Ascending aorta (tissue), 2 donors: ENCODE measurements around the gene C10orf71. TPM values are rescaled to one million over a fixed set of nuclear protein-coding genes. Genes with fewer than 3 reads are reported as not detected.

Experiments used
- DNase-seq, 2 donors: peaks; one replicate each; pipeline ENCODE4 v3.0.0-alpha.2; 2019; ENCODE audit warnings: low spot score in 2 of 2
- H3K27ac ChIP-seq, 2 donors: fragments of 200-600 bp; sonication (generic); one replicate each; pipeline ENCODE4 v1.5.1; 2016 to 2017; ENCODE audit warnings: mild to moderate bottlenecking in 1 of 2
- H3K27me3 ChIP-seq: fragments of 200-600 bp; sonication (generic); one replicate; pipeline ENCODE4 v1.5.1; 2017
- H3K36me3 ChIP-seq, 2 donors: fragments of 200-600 bp; sonication (generic); one replicate each; pipeline ENCODE4 v1.5.1; 2016
- H3K4me1 ChIP-seq, 2 donors: fragments of 200-600 bp; sonication (generic); one replicate each; pipeline ENCODE4 v1.5.1; 2016 to 2017; ENCODE audit warnings: mild to moderate bottlenecking in 1 of 2
- H3K4me3 ChIP-seq, 2 donors: fragments of 200-600 bp; sonication (generic); one replicate each; pipeline ENCODE4 v1.5.1; 2016 to 2017; ENCODE audit warnings: mild to moderate bottlenecking in 1 of 2
- H3K9me3 ChIP-seq, 2 donors: fragments of 200-600 bp; sonication (generic); one replicate each; pipeline ENCODE4 v1.5.1; 2016
- CTCF ChIP-seq, 3 experiments: fragments of 200-600 bp in 2 of 3; fragments of 450-650 bp in 1 of 3; sonication (generic) in 2 of 3; IDR thresholded peaks; one replicate each; pipeline ENCODE4 v1.5.1; 2016 to 2019; ENCODE audit warnings: antibody characterized with exemption in 3 of 3, mild to moderate bottlenecking in 1 of 3, moderate library complexity in 1 of 3
- intact Hi-C: fragments of 100-400 bp; cut with DNase I; formaldehyde crosslinking; loops from one replicate; pipeline ENCODE4 v1.15.1; 2023
- total RNA-seq: library from RNA; depleted of rRNA; stranded (reverse); fragments of >200 nt; gene quantifications from one replicate; pipeline ENCODE4 v1.1.0, GENCODE V29; 2016

C10orf71 gene
- total RNA-seq, 1 donor from 2014 or later, result not detected

GRCh38 chr10:49309691-49310411 lies 10.9 kb downstream of the C10orf71 start:
- no peak for TF ChIP-seq CTCF (IDR thresholded peaks at IDR 0.05)
- H3K9me3 ChIP-seq, result peaks cover 0 to 11% of the 10 kb centered on the region in 2 donors
- no peaks in the 10 kb centered on the region for H3K4me1 ChIP-seq
- no peak overlapping the region for H3K27ac ChIP-seq
- H3K27me3 ChIP-seq, result no peaks in the 10 kb centered on the region
- H3K4me3 ChIP-seq, result no peak overlapping the region
- no peaks in the 10 kb centered on the region for H3K36me3 ChIP-seq
- intact Hi-C loops, result no loop called here
- DNase-seq, result no peak

DNA sequence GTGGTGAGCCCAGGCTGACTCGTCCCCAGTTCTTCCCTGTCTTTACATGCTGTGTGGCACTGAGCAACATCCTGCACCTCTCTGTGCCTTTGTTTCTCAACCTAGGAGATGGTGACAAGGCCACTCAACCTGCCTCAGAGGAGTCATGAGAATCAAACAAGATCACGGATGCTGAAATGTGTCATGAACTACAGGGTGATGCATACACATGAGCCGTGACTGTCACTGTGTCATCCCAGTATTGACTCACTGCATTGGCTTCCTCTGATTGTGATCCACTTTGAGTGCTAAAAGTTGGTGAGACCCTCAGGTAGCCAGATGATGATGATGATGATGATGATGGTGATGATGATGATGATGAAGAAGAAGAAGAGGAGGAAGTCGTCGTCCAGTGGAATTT lies 11.5 kb downstream of the C10orf71 start:
- no peaks in the 10 kb centered on the region for H3K4me1 ChIP-seq
- DNase-seq, result no peak
- no peak overlapping the region for H3K27ac ChIP-seq
- peaks cover 0 to 11% of the 10 kb centered on the region in 2 donors for H3K9me3 ChIP-seq
- intact Hi-C loops, result no loop called here
- no peak for TF ChIP-seq CTCF (IDR thresholded peaks at IDR 0.05)
- no peaks in the 10 kb centered on the region for H3K36me3 ChIP-seq
- H3K4me3 ChIP-seq, result no peak overlapping the region
- H3K27me3 ChIP-seq, result no peaks in the 10 kb centered on the region

- peaks cover 0 to 11% of the 10 kb centered on the region in 2 donors for H3K9me3 ChIP-seq
Observed at GRCh38 chr10:49310901-49311554, 12.1 kb downstream of the C10orf71 start.

DNA sequence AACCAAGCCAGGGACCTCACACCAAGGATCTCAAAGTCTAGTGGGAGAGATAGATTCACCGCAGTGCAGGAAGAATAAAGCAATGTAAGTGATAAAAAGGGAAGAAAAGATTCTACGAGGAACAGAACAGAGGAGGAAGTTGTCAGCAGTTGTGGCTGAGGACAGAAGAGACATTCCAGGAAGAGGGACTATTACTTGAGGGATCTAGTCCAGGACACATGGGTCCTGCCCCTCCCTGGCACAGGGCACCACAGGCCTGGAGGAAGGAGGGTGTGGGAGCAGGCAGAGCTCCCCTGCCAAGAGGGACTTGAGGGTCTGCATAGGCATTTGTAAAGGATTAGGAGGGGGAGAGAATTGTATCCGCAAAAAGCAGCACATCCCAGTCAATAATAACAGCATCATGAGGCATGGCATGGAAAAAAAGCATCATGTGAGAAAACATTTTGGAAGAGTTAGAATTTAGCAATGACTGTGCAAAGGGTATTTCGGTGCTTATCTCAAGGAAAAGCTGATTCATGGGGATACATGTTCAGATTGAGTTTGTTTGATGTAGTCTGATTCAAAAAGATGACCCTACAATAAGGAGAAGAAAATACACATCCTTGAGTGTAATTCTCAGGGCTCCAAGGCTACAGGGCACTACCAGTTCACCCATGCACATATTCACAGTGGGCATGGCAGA lies 12.7 kb downstream of the C10orf71 start:
- no peak overlapping the region for H3K4me3 ChIP-seq
- DNase-seq, result no peak
- H3K27ac ChIP-seq, result no peak overlapping the region
- no peaks in the 10 kb centered on the region for H3K4me1 ChIP-seq
- intact Hi-C loops, result no loop called here
- peaks cover 0 to 11% of the 10 kb centered on the region in 2 donors for H3K9me3 ChIP-seq
- H3K27me3 ChIP-seq, result no peaks in the 10 kb centered on the region
- no peaks in the 10 kb centered on the region for H3K36me3 ChIP-seq
- no peak for TF ChIP-seq CTCF (IDR thresholded peaks at IDR 0.05)

More at GRCh38 chr10:49310901-49311554, 12.1 kb downstream of the C10orf71 start:
- Histone ChIP-seq H3K36me3 (no peaks in the 10 kb centered on the region), H3K4me1 (no peaks in the 10 kb centered on the region), H3K4me3 (no peak overlapping the region), H3K27me3 (no peaks in the 10 kb centered on the region), H3K27ac (no peak overlapping the region)
- intact Hi-C loops, result no loop called here
- no peak for TF ChIP-seq CTCF (IDR thresholded peaks at IDR 0.05)
- DNase-seq, result no peak

DNA sequence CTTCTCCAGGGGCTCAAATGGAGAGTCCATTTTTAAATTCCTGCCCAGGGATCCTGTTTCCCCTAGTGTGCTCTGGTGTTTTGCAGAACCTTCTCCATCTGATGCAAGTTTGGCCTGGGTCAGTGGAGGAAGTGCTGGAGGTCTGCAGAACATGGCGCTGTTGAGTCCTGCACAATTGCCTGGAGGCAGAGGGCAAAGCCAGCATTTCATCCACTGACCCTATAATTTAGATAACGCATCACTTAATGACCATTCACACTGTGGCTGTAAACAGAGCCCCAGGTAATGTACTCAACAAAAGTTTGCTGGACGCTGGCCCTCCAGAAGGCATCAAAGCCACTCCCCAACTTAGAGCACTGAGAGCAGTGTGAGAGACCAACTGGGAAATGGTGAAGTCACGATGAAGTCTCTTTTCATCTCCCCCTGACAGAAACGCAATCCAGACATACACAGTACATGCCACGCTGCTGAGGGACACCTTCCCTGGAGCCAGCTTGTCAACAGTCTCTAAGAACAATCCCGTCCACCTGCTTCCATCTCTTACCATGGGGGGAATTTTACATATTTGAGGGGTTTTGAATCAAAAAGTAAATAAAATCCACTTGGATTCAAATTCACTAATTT lies 13.4 kb downstream of the C10orf71 start:
- intact Hi-C loops, result no loop called here
- Histone ChIP-seq H3K36me3 (no peaks in the 10 kb centered on the region), H3K4me1 (no peaks in the 10 kb centered on the region), H3K27me3 (no peaks in the 10 kb centered on the region), H3K4me3 (no peak overlapping the region), H3K9me3 (peaks cover 0 to 11% of the 10 kb centered on the region in 2 donors), H3K27ac (no peak overlapping the region)
- no peak for TF ChIP-seq CTCF (IDR thresholded peaks at IDR 0.05)
- no peak for DNase-seq
